ENCODE measurements around the gene SDHB.

The SDHB gene

GRCh38 chr1:16986560-16986959 lies 67.3 kb downstream of the SDHB start:
- no peak for DNase-seq (ENCODE audit: low read depth in 2 of 2)

GRCh38 chr1:16986113-16986512 lies 67.7 kb downstream of the SDHB start:
- DNase-seq (ENCODE audit: low read depth in 2 of 2): no peak

- no peak for DNase-seq (ENCODE audit: low read depth in 2 of 2)
Observed at GRCh38 chr1:16984717-16985116, 69.1 kb downstream of the SDHB start.

- no peak for DNase-seq (ENCODE audit: low read depth in 2 of 2)
Observed at GRCh38 chr1:16983649-16984048, 70.2 kb downstream of the SDHB start.

GRCh38 chr1:16982902-16983301 lies 70.9 kb downstream of the SDHB start:
- no peak for DNase-seq (ENCODE audit: low read depth in 2 of 2)

- DNase-seq (ENCODE audit: low read depth in 2 of 2): no peak
Observed at GRCh38 chr1:16981269-16981849, 72.5 kb downstream of the SDHB start.

GRCh38 chr1:16980473-16981268 lies 73.2 kb downstream of the SDHB start, which contains the start of gene MFAP2:
TSS of gene MFAP2 (minus strand) at chr1:16980620. CDS start at chr1:16978273, 2,347 bp downstream.
- no peak for DNase-seq (ENCODE audit: low read depth in 2 of 2)

GRCh38 chr1:16979475-16980327 lies 74.1 kb downstream of the SDHB start:
- no peak for DNase-seq (ENCODE audit: low read depth in 2 of 2)

GRCh38 chr1:16978567-16979474 lies 75.0 kb downstream of the SDHB start:
- DNase-seq (ENCODE audit: low read depth in 2 of 2): no peak

GRCh38 chr1:16978139-16978538 lies 75.7 kb downstream of the SDHB start:
- DNase-seq (ENCODE audit: low read depth in 2 of 2): no peak

GRCh38 chr1:16977377-16977776 lies 76.5 kb downstream of the SDHB start:
- no peak for DNase-seq (ENCODE audit: low read depth in 2 of 2)

- DNase-seq (ENCODE audit: low read depth in 2 of 2): no peak
Observed at GRCh38 chr1:16976966-16977365, 76.9 kb downstream of the SDHB start.

GRCh38 chr1:16975838-16976237 lies 78.0 kb downstream of the SDHB start:
- no peak for DNase-seq (ENCODE audit: low read depth in 2 of 2)

GRCh38 chr1:16975211-16975610 lies 78.6 kb downstream of the SDHB start:
- no peak for DNase-seq (ENCODE audit: low read depth in 2 of 2)

- DNase-seq (ENCODE audit: low read depth in 2 of 2): no peak
Observed at GRCh38 chr1:16973215-16973614, 80.6 kb downstream of the SDHB start.

GRCh38 chr1:16972189-16972895 lies 81.5 kb downstream of the SDHB start:
- DNase-seq (ENCODE audit: low read depth in 2 of 2): no peak

GRCh38 chr1:16971341-16972188 lies 82.3 kb downstream of the SDHB start:
- DNase-seq (ENCODE audit: low read depth in 2 of 2): no peak

- DNase-seq (ENCODE audit: low read depth in 2 of 2): no peak
Observed at GRCh38 chr1:16970132-16970910, 83.5 kb downstream of the SDHB start.

- no peak for DNase-seq (ENCODE audit: low read depth in 2 of 2)
Observed at GRCh38 chr1:16969651-16970050, 84.2 kb downstream of the SDHB start.
